Measurements from ENCODE around the gene MAP4K5. TPM values are rescaled to one million over a fixed set of nuclear protein-coding genes. Genes with fewer than 3 reads are reported as not detected.
"Not testable (repeated sequence)": the region's sequence is repeated elsewhere in the genome, so short reads cannot be mapped to it uniquely, and the experiment has no call there.

MAP4K5 gene
- total RNA-seq, 2 experiments from 2014 or later = 26.2 to 28.1 TPM

- intact Hi-C loops (cut with micrococcal nuclease) = loop anchor here (5.0 kb wide), 1 partner anchor 241 kb away; no protein-coding TSS in a partner anchor
- no peak for DNase-seq
- no peaks in the 10 kb centered on the region for H3K9me3 Mint-ChIP-seq
- CTCF ChIA-PET = interaction anchor here (1.0 to 6.5 kb wide), 8 partner anchors 19 to 1211 kb away, joined by 3 to 80 read pairs (median 3); partner anchors contain the start of gene ATL1
- no peak overlapping the region for H3K4me3 Mint-ChIP-seq
- peaks cover 17% of the 10 kb centered on the region for H3K4me1 Mint-ChIP-seq (ENCODE audit: low read depth)
- peak; percentile 27 for ATAC-seq
- peaks cover 1% of the 10 kb centered on the region for H3K27me3 Mint-ChIP-seq
- no peak for TF ChIP-seq CTCF (IDR thresholded peaks at IDR 0.05)
- peak overlapping the region; percentile 18 for H3K27ac Mint-ChIP-seq
- peaks cover 4% of the 10 kb centered on the region for H3K36me3 Mint-ChIP-seq (ENCODE audit: low read depth)
- POLR2A ChIA-PET = interaction anchor here (0.8 kb wide), 1 partner anchor 8 kb away, joined by 4 read pairs; no protein-coding TSS in a partner anchor
These were observed 8.8 kb upstream of the MAP4K5 start for GRCh38 chr14:50541159-50541567.

GRCh38 chr14:50539051-50539450, 6.7 kb upstream of the MAP4K5 start:
- DNase-seq = no peak
- Mint-ChIP-seq H3K4me1 (ENCODE audit: low read depth) (peaks cover 17% of the 10 kb centered on the region), H3K27ac (no peak overlapping the region), H3K4me3 (no peak overlapping the region), H3K36me3 (ENCODE audit: low read depth) (peaks cover 4% of the 10 kb centered on the region), H3K9me3 (no peaks in the 10 kb centered on the region), H3K27me3 (peaks cover 1% of the 10 kb centered on the region)
- intact Hi-C loops (cut with micrococcal nuclease) = no loop called here
- no peak for TF ChIP-seq CTCF (IDR thresholded peaks at IDR 0.05)
- CTCF ChIA-PET = interaction anchor here (0.7 to 6.5 kb wide), 4 partner anchors 139 to 237 kb away, joined by 3 to 80 read pairs (median 3); no protein-coding TSS in a partner anchor
- no peak for ATAC-seq
- POLR2A ChIA-PET = interaction anchor here (1.0 kb wide), 1 partner anchor 237 kb away, joined by 3 read pairs; no protein-coding TSS in a partner anchor

- POLR2A ChIA-PET; ATAC-seq; intact Hi-C loops (cut with micrococcal nuclease); H3K36me3 Mint-ChIP-seq (ENCODE audit: low read depth); H3K27ac Mint-ChIP-seq; H3K9me3 Mint-ChIP-seq; H3K27me3 Mint-ChIP-seq; H3K4me3 Mint-ChIP-seq; DNase-seq: not testable (repeated sequence)
- CTCF ChIA-PET = interaction anchor here (0.7 to 6.5 kb wide), 3 partner anchors 217 to 238 kb away, joined by 3 to 80 read pairs (median 3); no protein-coding TSS in a partner anchor
- H3K4me1 Mint-ChIP-seq (ENCODE audit: low read depth) = peaks cover 16% of the 10 kb centered on the region
These were observed 5.7 kb upstream of the MAP4K5 start for GRCh38 chr14:50538034-50538433.

- DNase-seq (no peak), ATAC-seq (no peak)
- CTCF ChIA-PET = interaction anchor here (1.0 kb wide), 1 partner anchor 213 kb away, joined by 3 read pairs; no protein-coding TSS in a partner anchor
- peaks cover 4% of the 10 kb centered on the region for H3K36me3 Mint-ChIP-seq (ENCODE audit: low read depth)
- no peaks in the 10 kb centered on the region for H3K9me3 Mint-ChIP-seq
- intact Hi-C loops (cut with micrococcal nuclease) = no loop called here
- H3K4me3 Mint-ChIP-seq = no peak overlapping the region
- H3K27me3 Mint-ChIP-seq = no peaks in the 10 kb centered on the region
- TF ChIP-seq CTCF (IDR thresholded peaks at IDR 0.05) = no peak
- no peak overlapping the region for H3K27ac Mint-ChIP-seq
- H3K4me1 Mint-ChIP-seq (ENCODE audit: low read depth) = peaks cover 20% of the 10 kb centered on the region
- POLR2A ChIA-PET = no interaction called here
These were observed 2.6 kb upstream of the MAP4K5 start for GRCh38 chr14:50534997-50535396.

- no peak for DNase-seq
- no peak for TF ChIP-seq CTCF (IDR thresholded peaks at IDR 0.05)
- ChIA-PET CTCF (no interaction called here), POLR2A (no interaction called here)
- no peaks in the 10 kb centered on the region for H3K27me3 Mint-ChIP-seq
- ATAC-seq = no peak
- H3K9me3 Mint-ChIP-seq = no peaks in the 10 kb centered on the region
- intact Hi-C loops (cut with micrococcal nuclease) = no loop called here
- H3K4me3 Mint-ChIP-seq = no peak overlapping the region
- no peak overlapping the region for H3K27ac Mint-ChIP-seq
- H3K36me3 Mint-ChIP-seq (ENCODE audit: low read depth) = peaks cover 4% of the 10 kb centered on the region
- H3K4me1 Mint-ChIP-seq (ENCODE audit: low read depth) = peaks cover 26% of the 10 kb centered on the region
These were observed 2.0 kb upstream of the MAP4K5 start for GRCh38 chr14:50534416-50534815.
